ENCODE data around the gene DCAKD.

Gene DCAKD

DNA sequence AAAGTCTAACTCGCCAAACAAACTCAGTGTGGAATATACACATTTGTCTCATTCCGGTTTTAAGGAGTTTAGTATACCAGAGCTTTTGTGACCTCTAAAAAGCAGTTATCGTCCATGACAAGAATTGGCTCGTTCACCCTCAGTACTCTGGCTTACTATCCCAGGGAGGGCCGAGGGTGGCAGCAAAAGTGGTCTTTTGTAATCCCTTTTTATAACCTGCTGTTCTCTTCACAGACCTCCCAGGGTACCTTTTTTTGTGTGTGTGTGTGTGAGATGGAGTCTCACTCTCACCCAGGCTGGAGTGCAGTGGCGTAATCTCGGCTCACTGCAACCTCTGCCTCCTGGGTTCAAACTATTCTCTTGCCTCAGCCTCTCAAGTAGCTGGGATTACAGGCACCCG is 18.6 kb upstream of the DCAKD start:
- TF ChIP-seq, protein P1, sequence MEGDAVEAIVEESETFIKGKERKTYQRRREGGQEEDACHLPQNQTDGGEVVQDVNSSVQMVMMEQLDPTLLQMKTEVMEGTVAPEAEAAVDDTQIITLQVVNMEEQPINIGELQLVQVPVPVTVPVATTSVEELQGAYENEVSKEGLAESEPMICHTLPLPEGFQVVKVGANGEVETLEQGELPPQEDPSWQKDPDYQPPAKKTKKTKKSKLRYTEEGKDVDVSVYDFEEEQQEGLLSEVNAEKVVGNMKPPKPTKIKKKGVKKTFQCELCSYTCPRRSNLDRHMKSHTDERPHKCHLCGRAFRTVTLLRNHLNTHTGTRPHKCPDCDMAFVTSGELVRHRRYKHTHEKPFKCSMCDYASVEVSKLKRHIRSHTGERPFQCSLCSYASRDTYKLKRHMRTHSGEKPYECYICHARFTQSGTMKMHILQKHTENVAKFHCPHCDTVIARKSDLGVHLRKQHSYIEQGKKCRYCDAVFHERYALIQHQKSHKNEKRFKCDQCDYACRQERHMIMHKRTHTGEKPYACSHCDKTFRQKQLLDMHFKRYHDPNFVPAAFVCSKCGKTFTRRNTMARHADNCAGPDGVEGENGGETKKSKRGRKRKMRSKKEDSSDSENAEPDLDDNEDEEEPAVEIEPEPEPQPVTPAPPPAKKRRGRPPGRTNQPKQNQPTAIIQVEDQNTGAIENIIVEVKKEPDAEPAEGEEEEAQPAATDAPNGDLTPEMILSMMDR (IDR thresholded peaks at IDR 0.05; ENCODE audit: insufficient read depth, low read depth, low read length, missing control alignments) = no peak
- H3K4me3 ChIP-seq (ENCODE audit: low read depth, low read length) = no peak overlapping the region
- DNase-seq (ENCODE audit: low read depth) = no peak

DNA sequence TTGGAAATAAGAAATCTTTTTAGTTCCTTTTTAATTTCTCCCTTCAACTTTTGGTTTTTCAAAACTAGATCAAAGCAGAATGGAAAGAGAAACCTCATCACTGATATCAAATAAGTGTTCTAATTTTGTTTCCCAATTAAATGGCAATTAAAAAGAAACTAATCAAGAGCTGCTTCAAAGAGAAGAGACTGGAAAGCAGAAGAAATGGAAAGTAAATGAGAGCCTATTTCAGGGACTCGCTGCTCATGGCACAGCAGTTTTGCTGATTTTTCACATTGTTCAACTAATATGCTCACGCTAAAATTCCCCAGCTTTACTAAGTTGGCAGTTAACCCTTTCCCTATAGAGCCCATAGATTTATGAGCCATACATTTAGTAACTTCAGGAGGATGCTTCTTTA is 16.2 kb upstream of the DCAKD start:
- H3K4me3 ChIP-seq (ENCODE audit: low read depth, low read length) = no peak overlapping the region
- no peak for DNase-seq (ENCODE audit: low read depth)
- TF ChIP-seq, protein P1 (IDR thresholded peaks at IDR 0.05; ENCODE audit: insufficient read depth, low read depth, low read length, missing control alignments) = no peak

DNA sequence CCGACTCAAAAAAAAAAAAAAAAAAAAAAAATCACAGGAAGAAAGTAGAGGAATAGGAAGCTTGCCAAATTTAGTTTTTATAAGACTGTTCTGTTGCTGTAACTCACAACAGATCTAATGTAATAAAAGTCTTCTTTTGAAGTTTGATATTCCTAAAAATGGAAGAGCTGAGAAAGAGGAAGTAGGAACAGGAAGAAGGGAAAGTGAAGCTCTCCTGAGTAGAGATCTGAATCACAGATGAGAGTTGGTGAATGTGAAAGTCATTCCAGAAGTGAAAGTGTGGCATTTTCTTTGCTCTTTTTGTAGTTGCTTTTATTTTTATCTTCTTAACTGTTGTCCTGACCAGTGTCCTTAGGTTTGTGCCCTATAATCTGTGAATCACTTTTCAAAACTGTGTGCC is 11.8 kb upstream of the DCAKD start:
- peak overlapping the region; percentile 94 for H3K4me3 ChIP-seq (ENCODE audit: low read depth, low read length)
- TF ChIP-seq, protein P1 (IDR thresholded peaks at IDR 0.05; ENCODE audit: insufficient read depth, low read depth, low read length, missing control alignments) = no peak
- DNase-seq (ENCODE audit: low read depth) = peak; percentile 75

DNA sequence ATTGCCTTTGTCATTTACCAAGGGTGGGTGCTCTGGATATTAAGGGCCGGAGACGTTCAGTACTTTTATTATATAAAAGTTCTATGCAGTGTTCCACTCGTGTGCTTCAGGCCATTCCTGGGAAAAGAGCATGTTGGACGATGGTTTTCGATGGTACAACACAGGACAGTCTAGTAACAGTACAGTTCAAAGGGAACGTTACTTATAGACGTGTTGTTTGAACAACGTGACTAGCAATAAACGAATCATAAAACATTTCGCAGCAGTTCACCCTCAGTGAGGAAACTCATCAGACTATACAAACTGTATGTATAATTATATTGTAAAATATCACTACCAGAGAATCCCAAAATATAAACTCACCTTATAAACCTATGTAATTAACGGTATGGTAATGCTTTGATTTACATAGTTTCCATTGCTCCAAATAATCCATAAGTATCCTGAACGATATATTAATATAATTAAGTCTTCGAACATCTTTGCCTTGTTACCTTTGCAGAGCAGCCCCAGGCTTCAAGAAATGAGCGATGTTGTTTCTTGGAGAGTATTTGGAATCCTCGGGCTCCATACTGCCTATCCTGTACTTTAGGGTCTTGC is 10.3 kb upstream of the DCAKD start:
- TF ChIP-seq, protein P1 (IDR thresholded peaks at IDR 0.05; ENCODE audit: insufficient read depth, low read depth, low read length, missing control alignments) = no peak
- peak overlapping the region; percentile 94 for H3K4me3 ChIP-seq (ENCODE audit: low read depth, low read length)
- no peak for DNase-seq (ENCODE audit: low read depth)

DNA sequence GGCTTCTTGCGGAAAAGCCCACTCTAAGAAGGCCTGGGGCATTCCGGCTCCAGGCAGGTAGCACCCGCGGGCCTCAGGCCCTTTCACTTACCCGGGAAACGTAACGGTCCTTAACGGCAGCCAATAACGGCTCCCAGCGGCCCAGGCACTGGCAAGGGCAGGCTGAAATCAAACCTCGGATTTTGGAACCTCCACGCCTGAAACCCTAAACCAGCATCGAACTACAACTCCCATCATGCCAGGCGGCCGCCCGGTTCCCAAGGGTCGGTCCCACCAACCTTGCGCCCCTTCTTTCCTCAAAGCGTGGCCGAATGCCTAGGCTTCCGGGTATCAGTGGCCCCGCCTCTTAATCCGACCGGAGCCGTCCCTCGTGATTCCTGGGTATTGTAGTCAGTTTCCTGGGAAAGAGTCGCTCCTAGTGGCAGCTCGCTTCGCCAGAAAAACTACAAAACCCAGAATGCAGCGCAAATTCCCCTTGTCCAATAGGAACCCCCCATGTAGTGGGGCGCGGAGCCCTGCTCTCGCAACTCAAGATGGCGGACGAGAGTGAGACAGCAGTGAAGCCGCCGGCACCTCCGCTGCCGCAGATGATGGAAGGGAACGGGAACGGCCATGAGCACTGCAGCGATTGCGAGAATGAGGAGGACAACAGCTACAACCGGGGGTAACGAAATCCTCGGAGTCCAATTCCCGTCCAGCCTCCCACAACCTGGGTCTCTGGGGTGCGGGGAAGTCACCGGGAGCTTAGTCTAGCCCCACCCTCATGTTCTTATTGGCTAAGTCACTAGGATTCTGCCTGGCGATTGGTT is 9.6 kb upstream of the DCAKD start, which contains the start of gene NMT1:
Gene NMT1 (plus strand): TSS at position 521 of the 809 bp plus-strand sequence. CDS start 13 bp downstream, at position 534.
- peak; percentile 100 for DNase-seq (ENCODE audit: low read depth)
- TF ChIP-seq, protein P1 (IDR thresholded peaks at IDR 0.05; ENCODE audit: insufficient read depth, low read depth, low read length, missing control alignments) = no peak
- peak within 1 kb of the TSS; percentile 94 for H3K4me3 ChIP-seq (ENCODE audit: low read depth, low read length)

DNA sequence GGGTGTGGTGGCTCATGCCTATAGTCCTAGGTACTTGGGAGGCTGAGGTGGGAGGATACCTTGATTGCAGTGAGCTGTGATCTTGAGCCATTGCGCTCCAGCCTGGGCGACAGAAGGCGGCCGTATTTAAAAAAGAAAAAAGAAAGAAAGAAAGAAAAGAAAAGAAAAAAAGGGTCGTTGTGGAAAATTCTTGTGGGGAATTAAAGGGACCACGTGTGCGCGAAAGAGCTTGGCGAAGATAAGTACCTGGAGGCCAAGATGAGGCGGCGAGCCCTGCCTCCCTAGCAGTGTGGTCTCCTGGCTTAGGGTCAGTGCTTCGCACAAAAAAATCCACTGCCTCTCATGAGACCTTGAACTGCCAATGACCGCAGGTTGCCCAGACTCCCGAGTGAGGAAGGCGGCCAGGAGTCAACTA is 9.0 kb upstream of the DCAKD start:
- peak; percentile 13 for DNase-seq (ENCODE audit: low read depth)
- TF ChIP-seq, protein P1 (IDR thresholded peaks at IDR 0.05; ENCODE audit: insufficient read depth, low read depth, low read length, missing control alignments) = no peak
- peak overlapping the region; percentile 94 for H3K4me3 ChIP-seq (ENCODE audit: low read depth, low read length)
